ENCODE data around the gene SCAMP3. TPM values are rescaled to one million over a fixed set of nuclear protein-coding genes. Genes with fewer than 3 reads are reported as not detected.
A peak's percentile ranks its signal among the peaks of the same experiment; 100 is the strongest.

Gene SCAMP3
- total and polyA plus RNA-seq, 10 of the 15 experiments (the other 5 are each of a cell fraction or from before 2014, with no cell fraction given) = 17.2 to 133 (median 87.3) TPM

GRCh38 chr1:155227261-155228095 is 34.7 kb downstream of the SCAMP3 start:
- Histone ChIP-seq H3K27ac (ENCODE audit: control insufficient read depth, insufficient read depth) (peak overlapping the region; percentile 96), H3K9me3 (replicated peaks; ENCODE audit: control insufficient read depth, insufficient read depth, low read length) (no peaks in the 10 kb centered on the region), H3K36me3 (ENCODE audit: control insufficient read depth in 2 of 2, insufficient read depth in 2 of 2, low read length in 1 of 2) (no peaks in the 10 kb centered on the region; a peak in 1 of 4 replicates), H3K79me2 (ENCODE audit: control insufficient read depth, insufficient read depth, low read length) (peaks cover 22% of the 10 kb centered on the region), H3K4me1 (ENCODE audit: control insufficient read depth, insufficient read depth, low read length) (peaks cover 36% of the 10 kb centered on the region), H3K4me2 (ENCODE audit: control insufficient read depth, insufficient read depth) (peak overlapping the region; percentile 88), H3K9ac (ENCODE audit: control insufficient read depth, insufficient read depth, low read length) (peak overlapping the region; percentile 94), H3K4me3 (peak overlapping the region; percentile 67), H3K27me3 (replicated peaks in 1 of 2; ENCODE audit: control insufficient read depth in 2 of 2, insufficient read depth in 2 of 2, low read length in 1 of 2) (no peaks in the 10 kb centered on the region), H4K20me1 (ENCODE audit: control insufficient read depth, insufficient read depth) (no peaks in the 10 kb centered on the region), H2AFZ (ENCODE audit: control insufficient read depth, low read depth, low read length) (peak overlapping the region; percentile 92)
- ChIA-PET CTCF (interaction anchor here (1.0 to 7.0 kb wide), 15 partner anchors 13 to 276 kb away, joined by 3 to 154 read pairs (median 9); partner anchors contain the start of genes KRTCAP2, MTX1, SCAMP3 and THBS3), POLR2A (interaction anchor here (0.6 to 6.9 kb wide), 10 partner anchors 14 to 81 kb away, joined by 3 to 84 read pairs (median 5); partner anchors contain the start of genes FDPS, KRTCAP2, MTX1 and THBS3), SMC1A (ENCODE audit: uncharacterized antibody, unreplicated experiment) (interaction anchor here (0.8 to 6.7 kb wide), 7 partner anchors 9 to 55 kb away, joined by 3 to 89 read pairs (median 5); partner anchors contain the start of genes KRTCAP2, MTX1 and THBS3), RAD21 (ENCODE audit: unreplicated experiment) (interaction anchor here (1.0 to 6.5 kb wide), 9 partner anchors 13 to 136 kb away, joined by 3 to 85 read pairs (median 4); partner anchors contain the start of genes KRTCAP2, MTX1 and THBS3)
- ATAC-seq = peak; percentile 95
- peak; percentile 96 for DNase-seq (ENCODE audit: low read depth, low spot score)
- BruUV-seq (replicated peaks) = TSS peak; percentile 99
- under 1% methylated on average over 42 of the region's 42 CpGs for whole genome bisulfite sequencing (ENCODE audit: insufficient coverage, insufficient replicate concordance, low lambda C conversion rate, missing lambda C conversion rate)
- intact Hi-C loops (cut with micrococcal nuclease; ENCODE audit: unreplicated experiment) = no loop called here
- in situ Hi-C loops (cut with MboI) = no loop called here
- FAIRE-seq = peak; percentile 99
- TF ChIP-seq NRF1 (conservative IDR thresholded peaks at IDR 0.05; ENCODE audit: low read depth, low read length) (peak; percentile 96), MEF2A (IDR thresholded peaks at IDR 0.05; ENCODE audit: insufficient read depth, low read depth, low read length) (no peak), RB1 (IDR thresholded peaks at IDR 0.05; ENCODE audit: borderline replicate concordance) (peak; percentile 100), BCL11A (IDR thresholded peaks at IDR 0.05; ENCODE audit: low read depth, low read length) (no peak), CBFB (IDR thresholded peaks at IDR 0.05; ENCODE audit: low read depth) (peak; percentile 68), BCL3 (IDR thresholded peaks at IDR 0.05; ENCODE audit: borderline replicate concordance, insufficient read depth, low read depth, low read length, poor library complexity, severe bottlenecking) (no peak), SMAD1 (IDR thresholded peaks at IDR 0.05; ENCODE audit: low read depth, partially characterized antibody) (no peak), NFYA (IDR thresholded peaks at IDR 0.05; ENCODE audit: borderline replicate concordance, low read depth, low read length) (peak; percentile 60), SMAD5 (IDR thresholded peaks at IDR 0.05; ENCODE audit: low read depth) (peak; percentile 89), GATAD2B (conservative IDR thresholded peaks at IDR 0.05; ENCODE audit: low read depth) (no peak; the same call in 1 of the 2 replicates), TBL1XR1 (IDR thresholded peaks at IDR 0.05; ENCODE audit: low read depth, low read length) (peak; percentile 14; the same call in 1 of the 2 replicates), SPI1 (IDR thresholded peaks at IDR 0.05; ENCODE audit: borderline replicate concordance, insufficient read depth, low read depth, low read length) (peak; percentile 35; the same call in 1 of the 2 replicates), HDAC6 (IDR thresholded peaks at IDR 0.05; ENCODE audit: unreplicated experiment) (no peak), RAD51 (IDR thresholded peaks at IDR 0.05) (peak; percentile 48; the same call in 1 of the 2 replicates), YBX1 (IDR thresholded peaks at IDR 0.05) (no peak), POLR2AphosphoS5 (IDR thresholded peaks at IDR 0.05; ENCODE audit: low read length) (peak; percentile 85), ASH2L (IDR thresholded peaks at IDR 0.05; ENCODE audit: borderline replicate concordance, low read depth) (no peak), CHD2 (IDR thresholded peaks at IDR 0.05; ENCODE audit: borderline replicate concordance, low read depth, low read length) (peak; percentile 92), IRF4 (IDR thresholded peaks at IDR 0.05; ENCODE audit: low read depth, low read length) (no peak), RELA (IDR thresholded peaks at IDR 0.05; ENCODE audit: borderline replicate concordance, partially characterized antibody) (no peak)
- TF ChIP-seq, protein P1, sequence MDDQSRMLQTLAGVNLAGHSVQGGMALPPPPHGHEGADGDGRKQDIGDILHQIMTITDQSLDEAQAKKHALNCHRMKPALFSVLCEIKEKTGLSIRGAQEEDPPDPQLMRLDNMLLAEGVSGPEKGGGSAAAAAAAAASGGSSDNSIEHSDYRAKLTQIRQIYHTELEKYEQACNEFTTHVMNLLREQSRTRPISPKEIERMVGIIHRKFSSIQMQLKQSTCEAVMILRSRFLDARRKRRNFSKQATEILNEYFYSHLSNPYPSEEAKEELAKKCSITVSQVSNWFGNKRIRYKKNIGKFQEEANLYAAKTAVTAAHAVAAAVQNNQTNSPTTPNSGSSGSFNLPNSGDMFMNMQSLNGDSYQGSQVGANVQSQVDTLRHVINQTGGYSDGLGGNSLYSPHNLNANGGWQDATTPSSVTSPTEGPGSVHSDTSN (IDR thresholded peaks at IDR 0.05; ENCODE audit: insufficient replicate concordance, low read depth, low read length) = peak; percentile 96

Measured in GM12878 (cell line).